GM10248 (cell line): ENCODE results near the gene FAM227A.
A peak's percentile ranks its signal among the peaks of the same experiment; 100 is the strongest.

ENCODE experiments used
- CTCF ChIA-PET: fragments of 300-600 bp; sonication (Branson Sonifier 250); formaldehyde crosslinking; extraction: SDS; loops from one replicate; lab custom pipeline; 2021; ENCODE audit warnings: antibody characterized with exemption; lab: Yijun Ruan, JAX
- POLR2A ChIA-PET: fragments of 350-650 bp; sonication (Branson Sonifier 250); formaldehyde crosslinking; extraction: SDS; loops from one replicate; lab custom pipeline; 2020; ENCODE audit warnings: antibody characterized with exemption; lab: Yijun Ruan, JAX
- DNase-seq: peaks from one replicate; pipeline ENCODE4 v3.0.0; 2012; ENCODE audit errors: extremely low spot score
- CTCF ChIP-seq: IDR thresholded peaks from 2 replicates; pipeline ENCODE4 v1.5.1; 2012; ENCODE audit warnings: mild to moderate bottlenecking, low read depth; ENCODE audit errors: extremely low read depth, missing control alignments, control extremely low read depth

Gene FAM227A

DNA sequence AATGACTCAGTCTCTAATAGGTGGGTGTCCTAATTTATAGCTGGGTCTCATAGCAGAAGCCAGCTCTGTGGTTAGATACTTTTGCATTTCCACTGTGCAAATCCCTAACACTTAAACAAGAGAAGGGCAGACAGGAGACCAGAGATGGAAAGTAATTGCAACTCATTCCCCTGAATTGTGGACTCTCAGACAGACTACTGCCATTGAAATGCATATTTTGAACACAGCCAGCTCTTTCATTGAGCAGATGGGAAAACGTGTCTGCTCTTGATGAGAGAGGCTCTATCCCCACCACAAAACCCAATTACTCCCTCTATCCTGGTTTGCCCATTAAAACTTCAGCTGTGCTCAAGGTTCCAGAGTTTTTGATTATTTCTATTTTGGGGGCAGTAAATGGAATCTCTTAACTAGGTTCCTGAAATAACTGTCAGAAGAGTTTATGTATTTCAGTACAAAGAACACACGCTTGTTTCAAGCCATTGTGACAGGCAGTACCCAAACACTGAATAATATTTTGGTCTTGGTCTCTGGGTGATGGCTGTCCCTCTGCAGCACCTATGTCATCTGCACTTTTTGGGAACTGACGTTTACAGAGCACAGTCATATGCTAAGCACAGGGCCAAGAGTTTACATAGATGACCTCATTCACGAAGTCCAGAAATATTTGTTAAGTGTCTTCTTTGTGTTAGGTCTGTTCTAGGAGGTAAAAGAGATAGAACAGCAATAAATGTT lies 41.7 kb downstream of the FAM227A start:
- TF ChIP-seq CTCF: no peak
- peak; percentile 26 for DNase-seq
- ChIA-PET POLR2A (no interaction called here), CTCF (interaction anchor here (1.0 to 2.9 kb wide), 6 partner anchors 9 to 562 kb away, joined by 4 to 12 read pairs (median 4); no protein-coding TSS in a partner anchor)

- DNase-seq: no peak
- POLR2A ChIA-PET: no interaction called here
- no peak for TF ChIP-seq CTCF
- CTCF ChIA-PET: interaction anchor here (1.0 to 2.9 kb wide), 6 partner anchors 8 to 561 kb away, joined by 4 to 12 read pairs (median 4); no protein-coding TSS in a partner anchor
These were observed 42.6 kb downstream of the FAM227A start for GRCh38 chr22:38613588-38613987.

- TF ChIP-seq CTCF: no peak
- POLR2A ChIA-PET: no interaction called here
- no peak for DNase-seq
- CTCF ChIA-PET: no interaction called here
These were observed 43.8 kb downstream of the FAM227A start for GRCh38 chr22:38612217-38613006.

- DNase-seq: no peak
- CTCF ChIA-PET: no interaction called here
- POLR2A ChIA-PET: no interaction called here
- TF ChIP-seq CTCF: no peak
These were observed 44.6 kb downstream of the FAM227A start for GRCh38 chr22:38611559-38611958.

GRCh38 chr22:38610234-38610633 lies 46.0 kb downstream of the FAM227A start:
- ChIA-PET CTCF (no interaction called here), POLR2A (no interaction called here)
- TF ChIP-seq CTCF: no peak

GRCh38 chr22:38608992-38609750 lies 47.0 kb downstream of the FAM227A start:
- TF ChIP-seq CTCF: no peak
- POLR2A ChIA-PET: interaction anchor here (0.5 kb wide), 2 partner anchors 138 to 470 kb away, joined by 3 to 4 read pairs; no protein-coding TSS in a partner anchor
- DNase-seq: no peak
- CTCF ChIA-PET: interaction anchor here (1.0 to 1.9 kb wide), 2 partner anchors 10 to 23 kb away, joined by 3 to 4 read pairs; no protein-coding TSS in a partner anchor

More at GRCh38 chr22:38610234-38610633, 46.0 kb downstream of the FAM227A start:
- DNase-seq: no peak
